IPS-20b (cell line): ENCODE results near the gene PHF19.

Experiments used
- H3K27ac ChIP-seq: one replicate; pipeline ENCODE4 v1.5.1; 2013; ENCODE audit warnings: low read length
- H3K27me3 ChIP-seq: 2 replicates; pipeline ENCODE4 v1.6.1; 2013; ENCODE audit warnings: mild to moderate bottlenecking, low read length, inconsistent platforms; ENCODE audit not compliant: insufficient read depth
- H3K36me3 ChIP-seq: 2 replicates; pipeline ENCODE4 v1.6.1; 2013; ENCODE audit warnings: low read depth, mild to moderate bottlenecking, inconsistent platforms, low read length, moderate library complexity; ENCODE audit not compliant: insufficient read depth
- H3K4me1 ChIP-seq: 2 replicates; pipeline ENCODE4 v1.6.1; 2013; ENCODE audit warnings: mild to moderate bottlenecking, control low read depth, inconsistent platforms, low read length, moderate library complexity; ENCODE audit not compliant: insufficient read depth
- H3K4me3 ChIP-seq: 2 replicates; pipeline ENCODE4 v1.5.1; 2013; ENCODE audit warnings: mild to moderate bottlenecking, low read length, inconsistent platforms
- H3K9ac ChIP-seq: 2 replicates; pipeline ENCODE4 v1.6.1; 2013; ENCODE audit warnings: low read depth, mild to moderate bottlenecking, inconsistent platforms, low read length, moderate library complexity
- H3K9me3 ChIP-seq: 2 replicates; pipeline ENCODE4 v1.6.1; 2013; ENCODE audit warnings: mild to moderate bottlenecking, low read depth, low read length, inconsistent platforms; ENCODE audit not compliant: insufficient read depth

The PHF19 gene

DNA sequence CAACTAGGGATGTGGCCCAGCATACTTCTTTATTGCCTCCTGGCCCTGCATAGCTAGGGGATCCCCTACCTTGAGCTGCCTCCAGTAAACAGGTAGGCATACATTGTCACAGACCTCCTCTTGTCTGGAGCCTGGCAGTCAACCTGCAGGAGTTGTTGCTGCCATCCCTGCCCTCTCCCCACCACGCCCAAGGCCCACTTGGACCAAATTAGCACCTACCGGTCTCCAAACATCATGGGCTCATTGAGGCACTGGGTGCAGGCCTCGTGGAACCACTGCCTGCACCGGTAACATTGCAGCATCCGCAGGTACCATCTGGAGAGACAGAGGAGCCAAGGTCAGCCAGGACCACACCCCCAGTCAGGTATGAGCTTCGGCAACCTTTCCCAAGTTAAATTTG is 10.3 kb downstream of the PHF19 start:
- H3K36me3 ChIP-seq: peaks cover 15% of the 10 kb centered on the region; the same call in 1 of the 2 replicates

DNA sequence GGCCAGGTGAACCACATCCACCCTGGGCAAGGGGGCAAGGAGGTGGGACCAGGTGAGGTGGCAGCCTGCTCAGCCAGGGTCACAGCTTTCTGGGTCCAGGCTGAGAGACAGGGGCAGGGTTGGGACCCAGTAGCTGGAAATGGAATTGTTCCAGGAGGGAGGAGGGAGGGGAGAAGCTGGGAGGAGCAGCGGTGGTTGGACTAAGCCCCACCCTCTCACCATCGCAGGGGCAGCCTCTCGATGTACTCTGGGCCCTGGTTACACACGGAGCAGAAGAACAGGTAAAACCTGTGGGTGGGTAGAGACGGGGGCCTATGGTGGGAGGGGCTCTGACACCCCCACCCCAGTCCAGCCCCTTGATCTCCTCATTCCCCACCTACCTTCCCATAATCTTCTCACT is 11.2 kb downstream of the PHF19 start:
- H3K4me3 ChIP-seq: no peak overlapping the region
- peaks cover 4% of the 10 kb centered on the region; the same call in 1 of the 2 replicates for H3K4me1 ChIP-seq
- no peaks in the 10 kb centered on the region for H3K9me3 ChIP-seq
- H3K27ac ChIP-seq: no peak overlapping the region
- H3K36me3 ChIP-seq: peaks cover 8% of the 10 kb centered on the region; the same call in 1 of the 2 replicates
- H3K9ac ChIP-seq: no peak overlapping the region
- no peaks in the 10 kb centered on the region for H3K27me3 ChIP-seq

More for the DNA sequence above, 10.3 kb downstream of the PHF19 start:
- Histone ChIP-seq H3K4me3 (no peak overlapping the region), H3K27ac (no peak overlapping the region), H3K9ac (no peak overlapping the region), H3K27me3 (no peaks in the 10 kb centered on the region), H3K9me3 (no peaks in the 10 kb centered on the region), H3K4me1 (peaks cover 4% of the 10 kb centered on the region; the same call in 1 of the 2 replicates)

DNA sequence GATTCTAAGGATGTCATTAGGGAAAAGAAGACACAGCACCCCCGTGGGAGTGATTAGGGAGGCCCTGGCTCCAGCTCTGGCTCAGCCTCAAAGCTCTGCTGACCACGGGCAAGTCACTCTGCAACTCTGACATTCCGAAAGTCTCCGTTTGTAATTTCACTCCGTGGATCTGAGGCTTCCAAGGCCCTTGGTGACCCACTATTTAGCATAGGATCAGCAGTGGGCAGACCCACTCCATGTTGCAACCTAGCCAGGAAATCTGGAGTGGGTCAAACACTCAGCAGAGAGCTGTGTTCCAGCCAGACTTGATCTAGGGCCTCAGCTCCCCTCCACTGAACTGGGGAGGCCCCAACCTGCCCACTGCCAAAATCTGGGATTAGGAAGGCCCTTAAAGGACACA is 11.8 kb downstream of the PHF19 start:
- H3K36me3 ChIP-seq: peaks cover 15% of the 10 kb centered on the region; the same call in 1 of the 2 replicates

DNA sequence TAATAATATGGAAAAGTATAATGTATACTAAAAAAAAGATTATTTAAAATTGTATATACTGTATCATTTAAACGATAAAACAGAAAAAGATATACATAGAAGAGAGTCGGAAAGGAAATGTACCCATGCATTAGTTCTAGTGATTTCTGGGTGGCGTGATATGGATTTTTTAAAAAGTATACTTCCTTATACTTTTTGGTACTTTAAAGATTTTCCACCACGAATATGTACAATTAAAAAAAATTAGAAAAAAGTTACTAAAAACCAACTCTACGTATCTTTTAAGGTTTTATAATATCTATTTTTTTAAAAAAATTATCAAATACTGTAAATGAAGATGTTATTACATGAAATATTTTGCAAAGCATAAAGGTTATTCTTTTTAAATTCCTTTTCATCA is 12.3 kb downstream of the PHF19 start:
- Histone ChIP-seq H3K9ac (no peak overlapping the region), H3K27ac (no peak overlapping the region), H3K4me3 (no peak overlapping the region), H3K27me3 (no peaks in the 10 kb centered on the region), H3K4me1 (peaks cover 4% of the 10 kb centered on the region; the same call in 1 of the 2 replicates), H3K9me3 (no peaks in the 10 kb centered on the region), H3K36me3 (peaks cover 19% of the 10 kb centered on the region; the same call in 1 of the 2 replicates)

More for the DNA sequence above, 11.8 kb downstream of the PHF19 start:
- Histone ChIP-seq H3K4me1 (peaks cover 4% of the 10 kb centered on the region; the same call in 1 of the 2 replicates), H3K27ac (no peak overlapping the region), H3K9ac (no peak overlapping the region), H3K27me3 (no peaks in the 10 kb centered on the region), H3K4me3 (no peak overlapping the region), H3K9me3 (no peaks in the 10 kb centered on the region)

DNA sequence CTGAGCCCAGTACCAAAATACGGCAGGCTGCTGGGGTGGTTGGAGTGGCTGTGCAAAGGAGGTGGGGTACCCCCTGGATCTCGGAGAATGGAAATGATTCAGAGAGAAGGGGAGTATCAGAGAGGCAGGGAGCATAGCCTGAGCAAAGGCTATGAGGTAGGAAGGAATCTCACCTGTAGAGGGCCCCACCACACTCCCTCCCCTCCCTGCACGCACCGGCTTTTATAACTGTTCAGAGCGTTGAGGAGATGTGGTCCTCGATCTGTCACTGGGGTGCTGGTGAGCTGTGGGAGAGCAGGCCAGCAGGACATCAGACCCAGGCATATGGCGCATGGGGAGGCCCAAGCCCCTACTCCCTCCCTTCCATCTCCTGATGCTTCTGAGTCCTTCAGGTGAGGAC is 13.2 kb downstream of the PHF19 start:
- H3K27ac ChIP-seq: no peak overlapping the region
- H3K9me3 ChIP-seq: no peaks in the 10 kb centered on the region
- H3K9ac ChIP-seq: no peak overlapping the region
- H3K4me1 ChIP-seq: peaks cover 4% of the 10 kb centered on the region; the same call in 1 of the 2 replicates
- H3K36me3 ChIP-seq: peaks cover 23% of the 10 kb centered on the region; the same call in 1 of the 2 replicates
- H3K27me3 ChIP-seq: no peaks in the 10 kb centered on the region
- H3K4me3 ChIP-seq: no peak overlapping the region

DNA sequence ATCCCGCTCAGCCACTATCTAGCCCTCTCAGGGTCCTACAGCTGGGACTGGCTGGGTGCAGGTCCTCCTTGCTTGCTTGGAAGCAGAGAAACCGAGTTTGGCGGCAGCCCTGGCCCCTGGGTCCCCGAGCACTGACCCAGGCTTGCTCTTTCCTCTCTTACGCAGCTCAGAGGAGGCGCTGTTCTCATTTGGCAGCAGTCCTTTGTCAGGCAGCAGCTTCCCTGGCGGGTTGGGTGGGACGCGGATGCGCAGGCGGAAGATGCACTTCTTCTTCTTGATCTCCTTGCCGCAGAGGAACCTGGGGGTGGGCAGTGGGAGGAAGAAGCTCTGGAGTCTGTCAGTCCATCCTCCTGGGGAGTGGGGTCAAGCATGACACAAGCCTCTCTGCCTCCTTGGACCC is 14.5 kb downstream of the PHF19 start:
- H3K27ac ChIP-seq: no peak overlapping the region
- no peak overlapping the region for H3K4me3 ChIP-seq
- no peaks in the 10 kb centered on the region for H3K27me3 ChIP-seq
- no peaks in the 10 kb centered on the region for H3K9me3 ChIP-seq
- no peaks in the 10 kb centered on the region for H3K4me1 ChIP-seq
- no peak overlapping the region for H3K9ac ChIP-seq
- H3K36me3 ChIP-seq: peaks cover 25% of the 10 kb centered on the region; the same call in 1 of the 2 replicates

DNA sequence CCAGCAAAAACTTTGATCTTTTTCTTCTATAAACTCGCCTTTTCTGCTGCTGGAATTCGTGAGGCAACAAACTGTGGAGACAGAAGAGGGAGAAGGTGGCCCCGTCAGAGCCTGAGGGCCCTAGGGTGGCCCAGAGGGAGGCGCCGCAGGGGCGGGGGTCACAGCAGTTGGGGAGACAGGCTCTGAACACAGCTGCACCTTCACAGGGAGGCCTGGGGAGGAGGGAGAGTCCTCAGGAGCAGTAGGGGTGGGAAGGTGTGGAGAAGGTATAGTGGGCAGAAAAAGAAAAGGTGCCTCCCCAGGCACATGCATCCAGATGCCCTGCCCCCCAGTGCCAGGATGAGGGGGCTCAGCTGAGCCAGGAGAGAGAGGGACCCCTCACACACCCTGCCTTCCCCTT is 15.1 kb downstream of the PHF19 start:
- peaks cover 29% of the 10 kb centered on the region; the same call in 1 of the 2 replicates for H3K36me3 ChIP-seq
- no peak overlapping the region for H3K27ac ChIP-seq
- no peaks in the 10 kb centered on the region for H3K27me3 ChIP-seq
- no peak overlapping the region for H3K4me3 ChIP-seq
- no peak overlapping the region for H3K9ac ChIP-seq
- no peaks in the 10 kb centered on the region for H3K9me3 ChIP-seq
- no peaks in the 10 kb centered on the region for H3K4me1 ChIP-seq

DNA sequence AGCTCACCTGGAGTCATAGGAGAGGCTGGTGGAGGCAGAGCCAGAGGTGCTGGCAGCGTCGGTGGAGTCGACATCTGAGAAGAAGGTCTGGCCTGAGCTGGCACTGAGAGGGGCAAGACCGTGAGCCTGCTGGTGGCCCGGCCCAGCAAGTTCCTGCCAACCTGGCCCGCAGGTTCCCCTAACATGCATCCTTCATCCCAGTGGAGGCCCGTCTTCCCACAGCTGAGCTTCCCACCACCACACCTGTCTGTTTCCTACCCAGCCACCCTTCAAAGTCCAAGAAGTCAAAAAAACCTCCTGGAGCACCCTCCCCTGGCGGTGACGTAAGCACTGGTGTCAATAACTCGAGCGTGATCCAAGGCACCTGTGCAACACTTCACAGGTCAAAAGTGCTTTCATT is 16.9 kb downstream of the PHF19 start:
- Histone ChIP-seq H3K4me1 (no peaks in the 10 kb centered on the region), H3K27ac (no peak overlapping the region), H3K9ac (no peak overlapping the region), H3K4me3 (no peak overlapping the region), H3K36me3 (peaks cover 24% of the 10 kb centered on the region; the same call in 1 of the 2 replicates), H3K27me3 (no peaks in the 10 kb centered on the region), H3K9me3 (no peaks in the 10 kb centered on the region)

DNA sequence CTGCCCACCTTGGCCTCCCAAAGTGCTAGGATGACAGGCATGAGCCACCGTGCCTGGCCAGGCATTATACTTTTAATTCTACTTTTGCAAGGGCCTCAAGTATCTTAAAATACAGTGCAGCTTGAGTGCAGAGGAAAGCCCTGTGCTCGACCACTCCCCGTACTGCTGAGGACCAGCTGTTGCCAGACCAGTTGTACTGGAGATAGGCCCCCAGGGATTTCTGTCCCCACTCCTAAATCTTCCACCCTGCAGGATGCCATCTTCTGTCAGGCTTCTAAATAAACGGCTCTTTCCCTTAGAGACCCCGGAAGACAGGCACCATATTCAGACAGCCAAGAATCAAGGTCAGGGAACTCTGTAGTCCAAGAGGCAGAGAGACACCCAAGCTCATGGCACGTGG is 17.6 kb downstream of the PHF19 start:
- no peaks in the 10 kb centered on the region for H3K9me3 ChIP-seq
- peaks cover 24% of the 10 kb centered on the region; the same call in 1 of the 2 replicates for H3K36me3 ChIP-seq
- H3K4me3 ChIP-seq: no peak overlapping the region
- no peak overlapping the region for H3K9ac ChIP-seq
- H3K27me3 ChIP-seq: no peaks in the 10 kb centered on the region
- H3K27ac ChIP-seq: no peak overlapping the region
- H3K4me1 ChIP-seq: no peaks in the 10 kb centered on the region

DNA sequence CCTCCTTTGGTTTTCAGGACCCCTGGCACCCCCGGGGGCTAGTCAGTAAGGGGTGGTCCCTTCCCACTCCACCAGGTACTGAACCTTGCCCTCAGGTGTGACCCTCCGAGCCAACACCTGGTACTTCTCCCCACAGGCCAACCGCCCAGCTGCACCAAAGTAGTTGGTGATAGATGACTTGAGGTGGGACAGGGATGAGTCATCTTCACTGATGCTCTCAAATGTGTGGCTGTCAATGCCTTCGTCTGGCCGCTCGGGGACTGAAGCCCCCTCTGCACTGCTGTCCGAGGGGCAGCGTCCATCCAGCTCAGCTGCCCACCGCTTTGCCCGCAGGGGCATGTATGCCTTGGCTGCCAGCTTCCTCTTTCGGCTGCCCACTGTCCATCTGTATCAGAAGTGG is 19.1 kb downstream of the PHF19 start:
- Histone ChIP-seq H3K36me3 (peaks cover 24% of the 10 kb centered on the region; the same call in 1 of the 2 replicates), H3K27me3 (no peaks in the 10 kb centered on the region), H3K27ac (no peak overlapping the region)

DNA sequence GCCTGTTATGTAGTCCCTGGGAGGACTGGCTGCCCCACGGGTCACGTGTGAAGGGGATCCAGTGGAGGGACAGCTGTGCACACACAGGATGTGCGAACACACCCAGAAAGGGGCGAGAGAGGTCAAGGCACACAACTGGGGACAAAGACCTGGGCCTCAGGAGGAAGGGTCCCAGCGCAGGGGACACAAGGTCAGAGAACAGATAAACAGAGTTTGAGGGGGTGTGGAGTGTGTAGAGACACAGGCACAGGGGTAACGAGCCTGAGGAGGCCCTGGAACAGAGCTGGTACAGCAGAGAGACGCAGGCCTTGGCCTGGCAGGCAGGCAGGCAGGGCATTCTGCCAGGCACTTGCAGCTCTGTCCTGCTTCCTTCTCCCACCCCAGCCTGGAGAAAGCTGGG is 19.5 kb downstream of the PHF19 start:
- H3K36me3 ChIP-seq: peaks cover 21% of the 10 kb centered on the region; the same call in 1 of the 2 replicates
- no peak overlapping the region for H3K27ac ChIP-seq
- H3K9me3 ChIP-seq: no peaks in the 10 kb centered on the region
- H3K4me3 ChIP-seq: no peak overlapping the region
- H3K9ac ChIP-seq: no peak overlapping the region
- no peaks in the 10 kb centered on the region for H3K27me3 ChIP-seq
- peaks cover 7% of the 10 kb centered on the region; the same call in 1 of the 2 replicates for H3K4me1 ChIP-seq

More for the DNA sequence above, 19.1 kb downstream of the PHF19 start:
- H3K9me3 ChIP-seq: no peaks in the 10 kb centered on the region
- H3K4me1 ChIP-seq: peaks cover 2% of the 10 kb centered on the region; the same call in 1 of the 2 replicates
- H3K9ac ChIP-seq: no peak overlapping the region
- H3K4me3 ChIP-seq: no peak overlapping the region

DNA sequence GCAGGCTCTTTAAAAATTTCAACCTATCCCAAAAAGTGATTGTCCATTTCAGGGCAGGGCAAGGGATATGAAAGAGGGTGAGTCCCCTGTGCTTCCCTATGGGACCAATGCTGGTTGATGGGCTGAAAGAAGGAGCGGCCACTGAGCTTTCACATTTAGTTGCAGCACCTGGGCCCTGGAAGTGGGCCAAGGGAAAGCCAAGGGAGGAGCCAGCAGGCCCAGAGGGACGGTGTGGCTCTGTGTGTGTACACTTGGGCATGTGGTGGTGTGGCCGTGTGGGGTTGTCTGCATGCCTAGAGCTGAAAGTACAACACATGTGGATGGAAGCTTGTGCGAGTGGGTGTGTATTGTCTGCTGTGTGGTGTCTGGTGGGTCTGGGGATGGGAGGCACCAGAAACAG is 20.3 kb downstream of the PHF19 start:
- no peaks in the 10 kb centered on the region for H3K27me3 ChIP-seq
- H3K9ac ChIP-seq: no peak overlapping the region
- no peaks in the 10 kb centered on the region for H3K9me3 ChIP-seq
- H3K4me1 ChIP-seq: peaks cover 13% of the 10 kb centered on the region
- no peak overlapping the region for H3K27ac ChIP-seq
- no peak overlapping the region for H3K4me3 ChIP-seq
- H3K36me3 ChIP-seq: peaks cover 21% of the 10 kb centered on the region; the same call in 1 of the 2 replicates
